HFF-Myc (cell line): Measurements from ENCODE around the gene THSD1.

ENCODE experiments used
- DNase-seq: peaks from one replicate; pipeline ENCODE4 v3.0.0-alpha.2; 2011; ENCODE audit warnings: low read depth; ENCODE audit errors: extremely low read depth
- H3K4me3 ChIP-seq: replicated peaks from 2 replicates; pipeline ENCODE4 v1.5.1; 2011; ENCODE audit warnings: low read depth, mild to moderate bottlenecking, control low read depth, low read length
- CTCF ChIP-seq: IDR thresholded peaks from 2 replicates; pipeline ENCODE4 v1.5.1; 2012; ENCODE audit warnings: mild to moderate bottlenecking, low read depth, low read length, control low read depth; ENCODE audit errors: missing control alignments

The THSD1 gene

GRCh38 chr13:52446265-52446664 is 40.3 kb upstream of the THSD1 start:
- no peak for DNase-seq
- H3K4me3 ChIP-seq: no peak overlapping the region
- TF ChIP-seq CTCF: no peak

GRCh38 chr13:52432456-52432855 is 26.5 kb upstream of the THSD1 start:
- no peak for TF ChIP-seq CTCF
- no peak for DNase-seq
- no peak overlapping the region for H3K4me3 ChIP-seq

GRCh38 chr13:52428295-52428694 is 22.3 kb upstream of the THSD1 start:
- DNase-seq: no peak
- H3K4me3 ChIP-seq: no peak overlapping the region
- no peak for TF ChIP-seq CTCF

- TF ChIP-seq CTCF: no peak
- no peak overlapping the region for H3K4me3 ChIP-seq
- DNase-seq: no peak
Measured at GRCh38 chr13:52421216-52421615, 15.2 kb upstream of the THSD1 start.

- no peak overlapping the region for H3K4me3 ChIP-seq
- no peak for TF ChIP-seq CTCF
- no peak for DNase-seq
Measured at GRCh38 chr13:52419080-52419479, 13.1 kb upstream of the THSD1 start.

GRCh38 chr13:52414963-52415362 is 9.0 kb upstream of the THSD1 start:
- no peak overlapping the region for H3K4me3 ChIP-seq
- TF ChIP-seq CTCF: no peak
- DNase-seq: peak; percentile 7

- DNase-seq: no peak
- H3K4me3 ChIP-seq: no peak overlapping the region
- TF ChIP-seq CTCF: no peak
Measured at GRCh38 chr13:52414051-52414450, 8.1 kb upstream of the THSD1 start.
